Subcutaneous abdominal adipose tissue (tissue), 5 donors: ENCODE data around the gene PITPNM1.

Experiments
- H3K27ac ChIP-seq: one replicate; pipeline ENCODE4 v1.7.0; 2013; ENCODE audit warnings: low read depth, mild to moderate bottlenecking, inconsistent platforms, low read length, moderate library complexity
- H3K27me3 ChIP-seq, 5 donors: one replicate each; pipeline ENCODE4 v1.7.0; 2013; ENCODE audit warnings: low read length in 5 of 5, inconsistent platforms in 1 of 5; ENCODE audit not compliant: control insufficient read depth in 5 of 5, insufficient read depth in 4 of 5
- H3K36me3 ChIP-seq, 5 donors: one replicate each; pipeline ENCODE4 v1.7.0; 2013; ENCODE audit warnings: low read length in 5 of 5; ENCODE audit not compliant: control insufficient read depth in 5 of 5, insufficient read depth in 5 of 5
- H3K4me1 ChIP-seq, 5 donors: one replicate each; pipeline ENCODE4 v1.7.0; 2013; ENCODE audit warnings: low read length in 5 of 5, mild to moderate bottlenecking in 3 of 5, moderate library complexity in 1 of 5; ENCODE audit not compliant: control insufficient read depth in 5 of 5, insufficient read depth in 5 of 5
- H3K4me3 ChIP-seq, 5 donors: one replicate each; pipeline ENCODE4 v1.7.0; 2013; ENCODE audit warnings: low read length in 5 of 5, low read depth in 1 of 5
- H3K9ac ChIP-seq, 5 donors: one replicate each; pipeline ENCODE4 v1.7.0; 2013; ENCODE audit warnings: low read length in 5 of 5, mild to moderate bottlenecking in 4 of 5, moderate library complexity in 3 of 5
- H3K9me3 ChIP-seq, 5 donors: one replicate each; pipeline ENCODE4 v1.7.0; 2013; ENCODE audit warnings: low read length in 5 of 5; ENCODE audit not compliant: control insufficient read depth in 5 of 5
- donor health status: healthy.
- donor health status: healthy.
- donor health status: healthy.
- donor health status: healthy.
- donor health status: healthy.

The PITPNM1 gene

GRCh38 chr11:67541198-67541597 lies 36.0 kb upstream of the PITPNM1 start:
- no peaks in the 10 kb centered on the region for H3K27me3 ChIP-seq
- no peaks in the 10 kb centered on the region for H3K36me3 ChIP-seq
- H3K4me3 ChIP-seq: no peak overlapping the region
- H3K9ac ChIP-seq: no peak overlapping the region
- H3K27ac ChIP-seq: no peak overlapping the region
- no peaks in the 10 kb centered on the region for H3K9me3 ChIP-seq
- H3K4me1 ChIP-seq: peaks cover 0 to 13% (median 9%) of the 10 kb centered on the region in 5 donors

- no peaks in the 10 kb centered on the region for H3K27me3 ChIP-seq
- H3K27ac ChIP-seq: no peak overlapping the region
- H3K4me1 ChIP-seq: peaks cover 0 to 3% (median under 1%) of the 10 kb centered on the region in 5 donors
- no peak overlapping the region for H3K9ac ChIP-seq
- H3K36me3 ChIP-seq: no peaks in the 10 kb centered on the region
- H3K4me3 ChIP-seq: no peak overlapping the region
- H3K9me3 ChIP-seq: peaks cover 0 to 5% (median 3%) of the 10 kb centered on the region in 5 donors
These were observed 34.4 kb upstream of the PITPNM1 start for GRCh38 chr11:67539550-67539949.

- no peak overlapping the region for H3K9ac ChIP-seq
- no peaks in the 10 kb centered on the region for H3K27me3 ChIP-seq
- H3K4me1 ChIP-seq: peaks cover 0 to 2% (median 0%) of the 10 kb centered on the region in 5 donors
- no peak overlapping the region for H3K27ac ChIP-seq
- H3K4me3 ChIP-seq: no peak overlapping the region
- H3K9me3 ChIP-seq: peaks cover under 1 to 9% (median 8%) of the 10 kb centered on the region in 5 donors
- no peaks in the 10 kb centered on the region for H3K36me3 ChIP-seq
These were observed 33.8 kb upstream of the PITPNM1 start for GRCh38 chr11:67538823-67539505.

GRCh38 chr11:67538306-67538705 lies 33.1 kb upstream of the PITPNM1 start:
- Histone ChIP-seq H3K27ac (no peak overlapping the region), H3K4me3 (no peak overlapping the region), H3K4me1 (peaks cover 0 to 2% (median 0%) of the 10 kb centered on the region in 5 donors), H3K27me3 (no peaks in the 10 kb centered on the region), H3K9ac (no peak overlapping the region), H3K9me3 (peaks cover 3 to 16% (median 14%) of the 10 kb centered on the region in 5 donors), H3K36me3 (no peaks in the 10 kb centered on the region)

- H3K4me1 ChIP-seq: peaks cover 0 to 2% (median 0%) of the 10 kb centered on the region in 5 donors
- no peak overlapping the region for H3K27ac ChIP-seq
- no peak overlapping the region for H3K4me3 ChIP-seq
- H3K36me3 ChIP-seq: no peaks in the 10 kb centered on the region
- H3K27me3 ChIP-seq: no peaks in the 10 kb centered on the region
- H3K9ac ChIP-seq: no peak overlapping the region
- H3K9me3 ChIP-seq: peaks cover 3 to 25% (median 17%) of the 10 kb centered on the region in 5 donors
These were observed 30.4 kb upstream of the PITPNM1 start for GRCh38 chr11:67535561-67535960.

- H3K27me3 ChIP-seq: peaks cover 0 to 5% (median 0%) of the 10 kb centered on the region in 5 donors
- peaks cover 0 to 2% (median 0%) of the 10 kb centered on the region in 5 donors for H3K4me1 ChIP-seq
- H3K4me3 ChIP-seq: no peak overlapping the region
- no peak overlapping the region for H3K9ac ChIP-seq
- no peaks in the 10 kb centered on the region for H3K36me3 ChIP-seq
- no peak overlapping the region for H3K27ac ChIP-seq
- peaks cover 3 to 25% (median 17%) of the 10 kb centered on the region in 5 donors for H3K9me3 ChIP-seq
These were observed 29.0 kb upstream of the PITPNM1 start for GRCh38 chr11:67534070-67534679.

- Histone ChIP-seq H3K9ac (no peak overlapping the region), H3K27me3 (peaks cover 0 to 5% (median 0%) of the 10 kb centered on the region in 5 donors), H3K4me1 (no peaks in the 10 kb centered on the region), H3K27ac (no peak overlapping the region), H3K36me3 (no peaks in the 10 kb centered on the region), H3K9me3 (peaks cover 3 to 25% (median 17%) of the 10 kb centered on the region in 5 donors), H3K4me3 (no peak overlapping the region)
These were observed 27.7 kb upstream of the PITPNM1 start for GRCh38 chr11:67532889-67533288.

GRCh38 chr11:67530282-67530592 lies 25.1 kb upstream of the PITPNM1 start:
- Histone ChIP-seq H3K9me3 (peaks cover 3 to 23% (median 17%) of the 10 kb centered on the region in 5 donors), H3K9ac (no peak overlapping the region), H3K4me3 (no peak overlapping the region), H3K36me3 (no peaks in the 10 kb centered on the region), H3K4me1 (no peaks in the 10 kb centered on the region), H3K27me3 (peaks cover 2 to 5% (median 3%) of the 10 kb centered on the region in 5 donors), H3K27ac (no peak overlapping the region)

- Histone ChIP-seq H3K9me3 (peaks cover 0 to 10% (median 6%) of the 10 kb centered on the region in 5 donors), H3K9ac (no peak overlapping the region), H3K4me3 (no peak overlapping the region), H3K36me3 (no peaks in the 10 kb centered on the region), H3K27ac (no peak overlapping the region), H3K27me3 (peaks cover 7 to 17% (median 12%) of the 10 kb centered on the region in 5 donors), H3K4me1 (no peaks in the 10 kb centered on the region)
These were observed 23.2 kb upstream of the PITPNM1 start for GRCh38 chr11:67528376-67528775.

GRCh38 chr11:67525275-67525976 lies 20.3 kb upstream of the PITPNM1 start:
- peaks cover 7 to 17% (median 12%) of the 10 kb centered on the region in 5 donors for H3K27me3 ChIP-seq

More at GRCh38 chr11:67525275-67525976, 20.3 kb upstream of the PITPNM1 start:
- no peak overlapping the region for H3K27ac ChIP-seq
- no peaks in the 10 kb centered on the region for H3K36me3 ChIP-seq
- no peak overlapping the region for H3K4me3 ChIP-seq
- no peak overlapping the region for H3K9ac ChIP-seq
- H3K9me3 ChIP-seq: no peaks in the 10 kb centered on the region
- no peaks in the 10 kb centered on the region for H3K4me1 ChIP-seq
